A549 (cell line): Measurements from ENCODE around the gene RAPGEF4.

ENCODE experiments used
- CEBPB ChIP-seq, 2 experiments: fragments of >200 bp in 1 of 2; sonication (Bioruptor Twin) in 1 of 2; formaldehyde crosslinking in 1 of 2; IDR thresholded peaks; 2 replicates each; pipeline ENCODE4 v1.6.1; 2012 to 2016
- EHMT2 ChIP-seq: fragments of 200-600 bp; sonication (generic); IDR thresholded peaks from 2 replicates; pipeline ENCODE4 v1.6.1; 2016; ENCODE audit warnings: antibody characterized with exemption, low read depth, mild to moderate bottlenecking, moderate library complexity
- EP300 ChIP-seq, 2 experiments: fragments of >200 bp; sonication (Bioruptor Twin); formaldehyde crosslinking; IDR thresholded peaks; 2 replicates in 1 of 2; 3 replicates in 1 of 2; pipeline ENCODE4 v1.6.1; 2016 to 2017
- HDAC2 ChIP-seq: fragments of 200-600 bp; sonication (generic); IDR thresholded peaks from 2 replicates; pipeline ENCODE4 v1.6.1; 2016
- HMGXB4 ChIP-seq: fragments of 250-450 bp; sonication (Bioruptor Pico); IDR thresholded peaks from 2 replicates; pipeline ENCODE4 v1.5.0; 2021; ENCODE audit warnings: mild to moderate bottlenecking, moderate library complexity, borderline replicate concordance
- MAX ChIP-seq: IDR thresholded peaks from 2 replicates; pipeline ENCODE4 v1.6.1; 2012
- POLR2A ChIP-seq: IDR thresholded peaks from 2 replicates; pipeline ENCODE4 v1.6.1; 2012; ENCODE audit warnings: mild to moderate bottlenecking, low read length
- RAD21 ChIP-seq, 2 experiments: fragments of >200 bp in 1 of 2; sonication (Bioruptor Twin) in 1 of 2; formaldehyde crosslinking in 1 of 2; IDR thresholded peaks in 1 of 2; conservative IDR thresholded peaks in 1 of 2; 2 replicates in 1 of 2; 3 replicates in 1 of 2; pipeline ENCODE4 v1.6.1; 2012 to 2018; ENCODE audit warnings: inconsistent platforms in 1 of 2
- RARB ChIP-seq: fragments of 250-450 bp; sonication (Bioruptor Pico); IDR thresholded peaks from 2 replicates; pipeline ENCODE4 v1.8.0; 2021; ENCODE audit warnings: mild to moderate bottlenecking, moderate library complexity
- SMC3 ChIP-seq: fragments of >200 bp; sonication (Bioruptor Twin); formaldehyde crosslinking; IDR thresholded peaks from 3 replicates; pipeline ENCODE4 v1.6.1; 2018; ENCODE audit warnings: inconsistent platforms
- TF ChIP-seq, protein P1 (sequence below): fragments of >200 bp; sonication (Bioruptor Twin); formaldehyde crosslinking; IDR thresholded peaks from 3 replicates; pipeline ENCODE4 v1.5.1; 2016

GRCh38 chr2:172713365-172713875 is 22.2 kb upstream of the RAPGEF4 start:
- TF ChIP-seq RAD21 (conservative IDR thresholded peaks at IDR 0.05 in 1 of 2, IDR thresholded peaks at IDR 0.05 in 1 of 2) (no peak), MAX (no peak), EP300 (IDR thresholded peaks at IDR 0.05) (no peak), HDAC2 (no peak), RARB (CRISPR knock-in tag) (no peak), POLR2A (no peak), SMC3 (no peak), EHMT2 (no peak), HMGXB4 (CRISPR knock-in tag) (no peak), CEBPB (IDR thresholded peaks at IDR 0.05) (no peak)
- TF ChIP-seq, protein P1, sequence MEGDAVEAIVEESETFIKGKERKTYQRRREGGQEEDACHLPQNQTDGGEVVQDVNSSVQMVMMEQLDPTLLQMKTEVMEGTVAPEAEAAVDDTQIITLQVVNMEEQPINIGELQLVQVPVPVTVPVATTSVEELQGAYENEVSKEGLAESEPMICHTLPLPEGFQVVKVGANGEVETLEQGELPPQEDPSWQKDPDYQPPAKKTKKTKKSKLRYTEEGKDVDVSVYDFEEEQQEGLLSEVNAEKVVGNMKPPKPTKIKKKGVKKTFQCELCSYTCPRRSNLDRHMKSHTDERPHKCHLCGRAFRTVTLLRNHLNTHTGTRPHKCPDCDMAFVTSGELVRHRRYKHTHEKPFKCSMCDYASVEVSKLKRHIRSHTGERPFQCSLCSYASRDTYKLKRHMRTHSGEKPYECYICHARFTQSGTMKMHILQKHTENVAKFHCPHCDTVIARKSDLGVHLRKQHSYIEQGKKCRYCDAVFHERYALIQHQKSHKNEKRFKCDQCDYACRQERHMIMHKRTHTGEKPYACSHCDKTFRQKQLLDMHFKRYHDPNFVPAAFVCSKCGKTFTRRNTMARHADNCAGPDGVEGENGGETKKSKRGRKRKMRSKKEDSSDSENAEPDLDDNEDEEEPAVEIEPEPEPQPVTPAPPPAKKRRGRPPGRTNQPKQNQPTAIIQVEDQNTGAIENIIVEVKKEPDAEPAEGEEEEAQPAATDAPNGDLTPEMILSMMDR, result no peak
